Measurements from ENCODE around the gene CC2D1B.

Gene CC2D1B

DNA sequence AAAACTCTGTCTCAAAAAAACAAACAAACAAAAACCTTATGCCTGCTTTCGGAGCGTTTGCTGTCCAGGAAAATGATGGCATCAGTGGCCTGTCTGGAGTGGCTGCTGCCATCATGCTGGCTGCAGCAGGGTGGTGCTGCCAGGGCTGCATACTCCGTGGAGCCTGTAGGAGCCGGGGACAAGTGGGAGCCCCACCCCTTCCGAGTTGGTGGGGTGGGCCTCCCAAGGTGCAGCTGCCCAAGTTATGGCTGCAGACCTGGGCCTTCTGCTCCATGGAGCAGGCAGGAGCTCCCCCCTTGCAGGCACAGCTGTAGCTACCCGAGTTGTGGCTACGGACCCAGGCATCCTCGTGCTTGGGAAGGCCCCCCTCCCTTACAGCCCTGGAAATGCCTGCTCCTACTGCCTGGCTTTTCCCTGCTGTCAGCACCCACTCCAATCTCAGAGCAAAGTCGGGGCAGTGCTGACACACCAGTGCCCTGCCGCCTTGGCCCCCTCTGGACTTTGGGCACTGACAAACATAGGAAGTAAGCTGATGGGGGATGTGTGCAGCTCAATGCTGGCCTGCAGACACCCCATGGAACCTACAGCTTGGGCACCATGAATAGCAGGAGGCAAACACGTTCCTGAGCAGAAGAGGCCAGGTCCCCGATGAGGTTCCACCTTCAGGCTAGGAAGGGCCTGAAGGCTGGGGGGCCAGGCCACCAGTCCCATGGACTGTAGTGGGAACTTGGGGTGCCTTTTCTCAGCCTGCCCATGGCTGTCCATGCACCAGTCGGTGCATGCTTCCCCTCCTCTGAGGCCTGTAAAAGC, 60.4 kb downstream of the CC2D1B start:
- TF ChIP-seq EGR1 (IDR thresholded peaks at IDR 0.05) (no peak), FOXM1 (IDR thresholded peaks at IDR 0.05; ENCODE audit: borderline replicate concordance, low read depth) (no peak), EP300 (IDR thresholded peaks at IDR 0.05; ENCODE audit: borderline replicate concordance) (no peak), CEBPB (IDR thresholded peaks at IDR 0.05) (no peak), RAD21 (IDR thresholded peaks at IDR 0.05; ENCODE audit: low read depth) (no peak), CREB1 (IDR thresholded peaks at IDR 0.05; ENCODE audit: low read depth) (no peak), TAF1 (IDR thresholded peaks at IDR 0.05; ENCODE audit: low read depth) (no peak)
- TF ChIP-seq, protein P1, sequence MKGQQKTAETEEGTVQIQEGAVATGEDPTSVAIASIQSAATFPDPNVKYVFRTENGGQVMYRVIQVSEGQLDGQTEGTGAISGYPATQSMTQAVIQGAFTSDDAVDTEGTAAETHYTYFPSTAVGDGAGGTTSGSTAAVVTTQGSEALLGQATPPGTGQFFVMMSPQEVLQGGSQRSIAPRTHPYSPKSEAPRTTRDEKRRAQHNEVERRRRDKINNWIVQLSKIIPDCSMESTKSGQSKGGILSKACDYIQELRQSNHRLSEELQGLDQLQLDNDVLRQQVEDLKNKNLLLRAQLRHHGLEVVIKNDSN (IDR thresholded peaks at IDR 0.05) = no peak
